ENCODE results near the gene TUBB3. TPM values are rescaled to one million over a fixed set of nuclear protein-coding genes. Genes with fewer than 3 reads are reported as not detected.

Gene TUBB3
- total and polyA plus RNA-seq, 9 of the 15 experiments (the other 6 are each of a cell fraction or from before 2014, with no cell fraction given), result 0.18 to 12.5 (median 5.0) TPM

DNA sequence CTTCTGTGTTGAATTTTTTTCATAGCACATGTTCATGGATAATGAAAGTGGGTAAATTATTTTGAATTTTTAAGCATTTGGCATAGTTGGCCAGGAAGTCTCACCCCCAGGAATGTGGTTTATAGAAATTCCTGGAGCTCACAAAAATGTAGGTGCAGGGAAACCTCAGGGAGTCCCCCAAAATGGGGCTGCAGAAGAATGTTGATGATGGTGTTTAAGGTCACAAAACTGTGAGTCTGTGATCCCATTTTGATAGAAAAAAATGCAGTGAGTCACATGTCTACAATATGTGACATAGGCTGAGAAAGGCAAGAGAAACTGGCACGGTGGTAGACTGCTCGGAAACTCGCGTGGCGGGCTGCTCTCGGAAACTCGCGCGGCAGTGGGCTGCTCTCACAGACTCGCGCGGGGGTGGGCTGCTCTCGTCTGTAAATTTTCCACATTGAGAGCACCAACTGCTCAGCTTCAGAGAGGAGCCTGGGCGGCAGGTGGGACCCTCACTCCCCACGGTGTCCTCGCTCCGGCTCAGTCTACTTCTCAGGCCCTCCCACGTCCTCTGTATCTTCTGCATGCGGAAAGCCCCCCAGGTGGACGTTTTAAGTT, 23.2 kb upstream of the TUBB3 start:
- Histone ChIP-seq H3K9me3 (replicated peaks; ENCODE audit: control insufficient read depth, insufficient read depth, low read depth, low read length) (no peaks in the 10 kb centered on the region), H3K79me2 (ENCODE audit: control insufficient read depth, insufficient read depth, low read length) (no peaks in the 10 kb centered on the region), H3K4me1 (replicated peaks in 1 of 2; ENCODE audit: control insufficient read depth in 2 of 2, insufficient read depth in 2 of 2, low read length in 2 of 2) (peaks cover 0 to 3% of the 10 kb centered on the region in 2 experiments; a peak in 1 of 5 replicates), H3K4me3 (no peak overlapping the region), H4K20me1 (replicated peaks; ENCODE audit: control insufficient read depth, insufficient read depth, low read length) (no peaks in the 10 kb centered on the region), H2AFZ (ENCODE audit: low read depth, low read length) (no peak overlapping the region), H3K4me2 (ENCODE audit: insufficient read depth, low read length) (no peak overlapping the region), H3K9ac (ENCODE audit: insufficient read depth in 1 of 2, low read depth in 2 of 2, low read length in 2 of 2) (no peak overlapping the region), H3K27ac (ENCODE audit: extremely low read depth, low read depth, low read length) (no peak overlapping the region), H3K36me3 (ENCODE audit: control insufficient read depth, insufficient read depth, low read length) (peaks cover 78% of the 10 kb centered on the region), H3K27me3 (ENCODE audit: control insufficient read depth in 2 of 2, insufficient read depth in 2 of 2, low read length in 2 of 2) (no peaks in the 10 kb centered on the region), H3K9me1 (ENCODE audit: control insufficient read depth, insufficient read depth, low read length) (no peaks in the 10 kb centered on the region)
- TF ChIP-seq GTF2F1 (IDR thresholded peaks at IDR 0.05; ENCODE audit: low read depth, low read length) (no peak), HLTF (IDR thresholded peaks at IDR 0.05) (no peak), NR2C1 (IDR thresholded peaks at IDR 0.05) (no peak), NR2C1 (tag; IDR thresholded peaks at IDR 0.05) (no peak), ELF2 (CRISPR knock-in tag; IDR thresholded peaks at IDR 0.05) (no peak), ARNT (IDR thresholded peaks at IDR 0.05) (no peak), XRCC5 (IDR thresholded peaks at IDR 0.05; ENCODE audit: low read depth, low read length) (no peak), MYBL2 (IDR thresholded peaks at IDR 0.05; ENCODE audit: low read depth) (no peak), MYBL2 (CRISPR knock-in tag; IDR thresholded peaks at IDR 0.05; ENCODE audit: borderline replicate concordance) (no peak)
- TF ChIP-seq, protein P1, sequence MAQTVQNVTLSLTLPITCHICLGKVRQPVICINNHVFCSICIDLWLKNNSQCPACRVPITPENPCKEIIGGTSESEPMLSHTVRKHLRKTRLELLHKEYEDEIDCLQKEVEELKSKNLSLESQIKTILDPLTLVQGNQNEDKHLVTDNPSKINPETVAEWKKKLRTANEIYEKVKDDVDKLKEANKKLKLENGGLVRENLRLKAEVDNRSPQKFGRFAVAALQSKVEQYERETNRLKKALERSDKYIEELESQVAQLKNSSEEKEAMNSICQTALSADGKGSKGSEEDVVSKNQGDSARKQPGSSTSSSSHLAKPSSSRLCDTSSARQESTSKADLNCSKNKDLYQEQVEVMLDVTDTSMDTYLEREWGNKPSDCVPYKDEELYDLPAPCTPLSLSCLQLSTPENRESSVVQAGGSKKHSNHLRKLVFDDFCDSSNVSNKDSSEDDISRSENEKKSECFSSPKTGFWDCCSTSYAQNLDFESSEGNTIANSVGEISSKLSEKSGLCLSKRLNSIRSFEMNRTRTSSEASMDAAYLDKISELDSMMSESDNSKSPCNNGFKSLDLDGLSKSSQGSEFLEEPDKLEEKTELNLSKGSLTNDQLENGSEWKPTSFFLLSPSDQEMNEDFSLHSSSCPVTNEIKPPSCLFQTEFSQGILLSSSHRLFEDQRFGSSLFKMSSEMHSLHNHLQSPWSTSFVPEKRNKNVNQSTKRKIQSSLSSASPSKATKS (CRISPR knock-in tag; IDR thresholded peaks at IDR 0.05), result no peak
- TF ChIP-seq, protein P2, sequence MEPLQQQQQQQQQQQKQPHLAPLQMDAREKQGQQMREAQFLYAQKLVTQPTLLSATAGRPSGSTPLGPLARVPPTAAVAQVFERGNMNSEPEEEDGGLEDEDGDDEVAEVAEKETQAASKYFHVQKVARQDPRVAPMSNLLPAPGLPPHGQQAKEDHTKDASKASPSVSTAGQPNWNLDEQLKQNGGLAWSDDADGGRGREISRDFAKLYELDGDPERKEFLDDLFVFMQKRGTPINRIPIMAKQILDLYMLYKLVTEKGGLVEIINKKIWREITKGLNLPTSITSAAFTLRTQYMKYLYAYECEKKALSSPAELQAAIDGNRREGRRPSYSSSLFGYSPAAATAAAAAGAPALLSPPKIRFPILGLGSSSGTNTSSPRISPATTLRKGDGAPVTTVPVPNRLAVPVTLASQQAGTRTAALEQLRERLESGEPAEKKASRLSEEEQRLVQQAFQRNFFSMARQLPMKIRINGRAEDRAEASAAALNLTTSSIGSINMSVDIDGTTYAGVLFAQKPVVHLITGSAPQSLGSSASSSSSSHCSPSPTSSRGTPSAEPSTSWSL (CRISPR knock-in tag; IDR thresholded peaks at IDR 0.05; ENCODE audit: borderline replicate concordance), result no peak
- 94% methylated on average over 19 of the region's 20 CpGs for whole genome bisulfite sequencing (ENCODE audit: insufficient coverage, low coverage, missing lambda C conversion rate)
- in situ Hi-C loops (cut with MboI) (no loop called here), intact Hi-C loops (cut with micrococcal nuclease) (no loop called here)
- ATAC-seq (no peak), DNase-seq (ENCODE audit: extremely low read depth in 1 of 4, low spot score in 3 of 4) (no peak), FAIRE-seq (no peak)
- no TSS peak for BruUV-seq (replicated peaks)
- ChIA-PET POLR2A (interaction anchor here (0.7 to 0.9 kb wide), 2 partner anchors 10 to 12 kb away, joined by 3 to 4 read pairs; no protein-coding TSS in a partner anchor), CTCF (ENCODE audit: low intra/inter-chr PET ratio) (no interaction called here)

Data from K562 (cell line).